Activated T-cell treated with anti-CD3 and anti-CD28 coated beads for 24 hours (primary cell): ENCODE data around the gene PLEKHA7.

Experiments
- DNase-seq: peaks from one replicate; pipeline ENCODE4 v3.0.0-alpha.2; 2020; ENCODE audit warnings: low read depth

Gene PLEKHA7

DNA sequence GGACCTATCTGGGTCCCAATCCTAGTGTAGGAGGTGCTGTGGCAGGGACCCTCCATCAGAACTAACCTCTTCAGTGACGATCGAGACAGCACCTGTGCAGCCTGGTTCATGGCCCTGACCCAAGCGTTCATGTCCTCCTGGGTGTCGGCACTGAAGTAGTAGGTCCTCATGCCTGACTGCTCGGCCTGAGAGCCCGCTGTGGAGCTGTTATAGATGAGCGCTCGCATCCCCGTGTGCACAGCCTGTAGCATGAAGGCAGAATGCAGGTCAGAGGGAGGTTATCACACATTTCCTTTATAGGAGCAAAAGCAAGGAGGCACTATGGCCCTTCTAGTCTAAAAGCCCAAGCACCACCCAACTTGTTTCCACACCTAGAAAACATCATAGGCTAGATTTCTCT lies 172.7 kb downstream of the PLEKHA7 start:
- no peak for DNase-seq

DNA sequence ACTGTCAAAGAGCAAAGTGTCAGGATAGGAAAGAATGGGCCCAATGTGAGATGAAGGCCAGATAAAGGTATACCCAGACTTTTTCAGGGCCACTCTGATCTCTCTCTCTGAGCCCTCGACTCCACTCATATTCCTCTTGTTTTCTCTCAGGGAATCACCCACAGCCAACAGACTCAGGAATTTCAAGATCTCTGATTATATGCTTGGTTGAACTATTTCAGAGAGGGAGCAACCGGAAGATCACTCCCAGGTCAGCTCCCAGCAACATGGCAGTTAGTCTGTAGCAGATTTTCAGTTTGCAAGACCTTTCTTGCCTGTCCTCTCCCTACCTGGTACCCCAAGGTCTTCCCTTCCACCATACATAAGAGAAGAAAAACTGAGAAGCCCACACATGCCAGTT lies 173.3 kb downstream of the PLEKHA7 start:
- DNase-seq: no peak

DNA sequence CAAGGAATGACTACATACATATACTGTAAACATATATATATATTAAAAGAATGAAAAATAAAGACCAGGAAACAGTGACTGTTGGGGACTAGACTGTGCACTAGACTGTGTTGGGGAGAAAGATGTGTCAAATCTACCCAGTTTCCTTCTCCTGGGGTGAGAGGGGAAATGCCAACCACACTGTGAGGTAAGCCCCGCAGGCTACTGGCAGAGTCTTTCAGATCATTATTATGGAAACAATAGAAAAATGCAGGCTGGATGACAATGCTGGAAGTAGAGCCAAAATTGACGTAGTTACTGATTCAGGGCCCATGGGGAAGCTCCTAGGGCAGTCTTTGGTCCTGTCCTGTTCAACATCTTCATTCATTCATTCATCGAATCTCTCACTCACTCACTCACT lies 174.4 kb downstream of the PLEKHA7 start:
- no peak for DNase-seq

DNA sequence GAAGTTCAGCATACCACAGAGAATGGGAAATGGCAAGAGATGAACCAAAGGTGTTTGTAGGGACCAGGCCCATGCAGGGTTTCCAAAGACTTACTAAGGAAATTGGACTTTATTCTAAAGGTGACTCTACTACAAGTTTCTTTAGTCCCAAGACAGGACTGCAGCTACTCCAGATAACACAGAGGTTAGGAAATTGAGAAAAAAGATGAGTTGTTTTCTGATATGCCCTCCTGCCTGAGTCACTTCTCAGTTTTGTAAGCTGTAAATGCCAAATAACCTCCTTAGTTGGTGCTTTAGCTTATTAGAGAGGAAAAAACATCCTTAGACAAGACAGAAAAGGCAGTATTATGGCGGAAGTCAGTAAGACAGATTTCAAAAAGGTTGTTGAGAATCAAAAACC lies 179.8 kb downstream of the PLEKHA7 start:
- no peak for DNase-seq

DNA sequence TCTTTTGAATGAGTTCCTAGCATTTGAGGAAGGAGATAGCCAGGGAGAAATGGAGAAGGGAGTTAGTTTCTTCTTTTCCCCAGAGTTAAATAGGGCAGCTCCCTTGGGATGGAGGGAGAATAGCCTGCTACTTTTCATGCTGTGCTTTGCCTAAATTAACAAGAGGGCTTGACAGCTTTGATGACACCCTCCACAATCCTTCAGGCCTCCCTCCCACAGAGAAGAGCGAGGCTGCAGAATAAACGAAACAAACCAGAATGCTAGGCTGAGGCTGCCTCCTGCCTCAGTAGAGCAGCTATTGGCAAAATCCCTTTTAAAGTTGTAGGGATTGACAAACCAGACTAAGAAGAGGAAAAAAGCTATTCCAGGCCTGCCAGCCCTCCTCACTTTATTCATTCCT lies 181.2 kb downstream of the PLEKHA7 start:
- no peak for DNase-seq

DNA sequence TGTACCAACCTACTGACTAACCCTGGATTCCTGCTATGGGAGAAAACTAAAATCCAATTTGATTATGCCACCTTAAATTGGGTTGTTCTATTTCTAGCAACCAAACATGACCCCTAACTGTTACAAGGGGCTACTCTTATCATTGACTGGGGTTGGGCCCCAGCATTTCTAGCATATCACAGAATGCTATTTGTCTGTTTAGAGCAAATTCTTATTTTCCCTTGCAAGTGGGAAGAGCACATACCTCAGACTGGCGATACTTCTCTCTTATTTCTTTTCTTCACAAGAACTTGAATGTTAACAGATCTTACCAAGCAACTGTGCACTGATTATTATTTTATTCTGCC lies 182.0 kb downstream of the PLEKHA7 start:
- DNase-seq: no peak

DNA sequence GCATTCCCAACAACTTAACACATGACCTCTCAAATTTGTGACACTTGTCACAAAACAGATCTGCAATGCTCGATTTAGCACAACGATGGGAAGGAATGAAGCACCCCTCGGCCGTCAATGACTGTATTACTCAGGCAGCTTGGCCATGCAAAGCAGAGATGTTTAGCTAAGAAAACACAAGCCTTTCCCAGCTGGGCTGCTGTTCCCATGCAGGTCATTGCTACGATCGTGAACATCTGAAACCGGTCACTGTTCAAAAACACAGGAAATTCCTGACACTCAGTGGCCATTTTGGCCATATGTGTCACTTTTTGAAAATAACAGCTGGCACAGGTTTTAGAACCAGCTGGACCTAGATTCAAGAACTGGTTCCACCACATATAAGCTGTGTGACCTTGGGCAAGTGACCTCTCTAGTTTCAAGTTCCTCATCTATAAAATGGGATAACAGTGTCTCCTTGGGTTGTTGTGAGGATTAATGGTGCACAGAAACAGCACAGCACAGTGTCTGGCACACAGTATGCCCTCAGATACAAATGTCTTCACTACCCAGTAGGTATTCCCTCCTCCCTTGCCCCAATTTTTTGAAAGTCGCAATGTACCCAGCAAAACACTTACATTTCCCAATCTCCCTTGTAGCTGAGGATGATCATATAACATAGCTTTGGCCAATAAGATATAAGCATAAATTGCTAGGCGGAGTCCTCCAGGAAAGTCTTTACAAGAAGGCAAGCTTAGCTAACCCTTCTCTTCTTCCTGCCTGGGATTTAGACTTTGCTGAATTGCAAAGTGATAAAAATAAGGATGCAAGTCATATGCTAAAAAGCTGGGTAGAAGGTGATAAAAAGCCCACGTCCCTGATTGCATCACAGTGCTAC lies 182.7 kb downstream of the PLEKHA7 start:
- no peak for DNase-seq

DNA sequence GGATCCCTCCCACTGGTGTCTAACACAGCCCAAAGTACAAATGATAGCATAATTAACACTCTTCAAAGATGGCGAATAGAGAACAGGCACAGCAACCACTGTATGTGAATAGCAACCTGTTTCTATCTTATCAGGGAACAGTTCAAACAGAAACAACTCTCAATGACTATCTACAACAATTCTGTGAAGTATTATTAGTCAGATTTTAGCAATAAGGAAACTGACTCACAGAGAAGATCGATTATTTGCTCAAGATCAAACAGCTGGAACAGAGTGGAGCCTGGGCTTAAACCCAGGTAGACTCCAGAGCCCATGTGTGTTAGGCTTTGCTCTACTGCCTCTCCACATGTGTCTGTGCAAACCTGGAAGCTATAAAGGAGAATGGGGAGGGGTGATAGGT lies 187.1 kb downstream of the PLEKHA7 start:
- DNase-seq: no peak

DNA sequence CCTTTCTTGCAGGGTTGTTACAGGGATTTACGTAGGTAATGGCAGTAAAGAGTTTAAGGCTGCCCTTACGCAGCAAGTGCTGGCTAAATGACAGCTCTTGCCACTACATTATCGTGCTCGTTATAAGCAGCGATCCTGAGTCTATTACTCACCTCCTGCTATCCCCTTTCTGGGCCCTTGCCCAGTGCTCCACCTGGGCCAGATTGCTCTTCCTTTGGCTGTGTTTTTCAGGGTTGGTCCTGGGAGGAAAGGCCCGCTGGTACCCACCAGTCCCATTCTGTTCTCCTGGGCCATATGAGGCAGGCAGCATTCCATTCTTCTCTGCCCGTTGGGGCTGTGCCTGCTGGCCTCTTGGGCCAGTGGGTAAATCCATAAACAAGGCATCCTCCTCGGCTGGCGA lies 188.2 kb downstream of the PLEKHA7 start:
- DNase-seq: no peak

DNA sequence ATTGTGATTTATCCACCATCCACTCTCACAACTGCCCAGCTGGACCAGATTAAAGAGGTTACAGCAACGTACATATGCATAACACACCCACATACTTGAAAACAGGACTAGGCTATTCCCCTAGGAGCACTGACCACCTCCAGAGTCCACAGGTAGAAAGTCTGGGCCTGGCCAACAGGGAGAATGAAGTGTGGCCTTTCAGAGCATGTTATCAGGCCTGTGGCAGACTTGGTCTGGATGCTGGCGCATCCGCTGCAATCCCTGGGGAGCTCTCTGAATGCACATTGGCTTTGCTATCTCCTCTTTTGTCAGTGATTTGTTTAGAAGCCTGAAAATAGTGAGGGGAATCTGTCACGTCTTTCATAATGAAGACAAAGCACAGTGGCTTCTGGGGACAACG lies 189.1 kb downstream of the PLEKHA7 start:
- DNase-seq: no peak

DNA sequence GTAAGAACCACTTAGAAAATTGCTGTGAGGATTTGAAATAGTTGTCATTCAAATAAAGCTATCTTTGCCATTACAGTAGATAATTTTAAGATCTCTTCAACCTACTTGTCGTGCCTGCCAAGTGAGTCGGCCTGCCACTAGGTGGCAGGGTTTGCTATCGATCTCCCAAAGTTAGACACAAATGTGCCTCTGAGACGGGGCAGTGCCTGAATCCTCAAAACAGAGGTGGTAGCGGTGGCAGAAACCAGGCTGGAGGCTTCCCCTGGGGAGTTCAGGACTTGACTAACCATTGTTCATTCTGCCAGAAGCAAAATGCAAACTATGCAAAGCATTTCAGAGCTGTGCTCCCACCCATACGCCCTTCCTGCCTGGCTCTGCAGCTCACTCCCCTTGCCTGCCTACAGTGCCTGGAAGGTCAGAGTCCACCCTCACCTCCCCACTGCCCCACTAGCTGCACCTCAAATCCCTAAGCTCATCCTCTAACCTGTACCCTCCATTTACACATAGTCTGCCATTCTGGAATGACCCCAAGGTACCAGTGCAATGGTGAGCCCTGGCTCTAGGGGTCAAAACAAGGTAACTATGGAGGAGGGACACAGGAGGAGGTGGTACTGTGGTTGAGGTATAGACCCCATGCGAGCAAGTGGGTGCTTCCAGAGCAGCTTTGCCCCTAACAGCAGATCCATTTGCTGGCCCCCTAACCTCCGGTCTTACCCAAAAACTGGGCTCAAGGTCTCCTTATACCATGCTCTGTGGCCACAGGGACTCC lies 193.7 kb downstream of the PLEKHA7 start:
- DNase-seq: peak; percentile 71

DNA sequence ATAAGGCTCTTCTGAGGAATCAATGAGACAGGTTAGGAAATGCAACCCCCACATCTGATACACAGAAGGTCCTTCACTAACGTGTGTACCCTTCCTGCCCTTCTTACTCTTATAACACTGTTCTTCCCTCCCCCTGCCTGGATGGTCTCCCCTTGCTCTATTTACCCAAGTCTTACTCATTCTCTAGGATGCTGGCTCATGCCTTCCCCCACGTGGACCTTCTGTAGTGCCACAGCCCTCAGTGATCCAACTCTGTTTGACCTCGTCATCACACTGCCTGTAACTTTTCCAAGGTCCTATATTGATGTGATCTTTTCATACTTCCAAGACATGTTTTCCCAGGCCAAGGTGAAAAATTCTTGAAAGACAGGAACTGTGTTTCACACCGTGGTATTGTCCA lies 195.9 kb downstream of the PLEKHA7 start:
- DNase-seq: no peak

DNA sequence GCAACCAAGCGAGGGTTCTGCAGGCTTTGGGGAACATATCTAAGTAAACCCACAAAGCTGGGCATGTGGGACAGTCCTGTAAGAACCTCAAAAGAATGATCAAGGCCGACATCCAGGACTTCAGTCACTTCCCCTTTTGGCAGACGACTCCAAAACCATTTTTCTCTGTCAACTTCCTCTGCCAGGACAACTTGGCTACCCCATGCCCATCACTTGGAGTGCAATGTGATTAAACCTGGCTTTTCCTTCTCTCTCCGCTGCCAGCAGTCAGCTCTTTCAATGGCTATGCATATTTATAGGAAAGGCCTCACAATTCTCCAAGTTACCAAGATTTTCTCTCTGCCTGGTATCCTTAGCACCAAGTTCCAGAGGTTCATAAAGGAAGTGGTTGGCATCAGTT lies 196.9 kb downstream of the PLEKHA7 start:
- no peak for DNase-seq

DNA sequence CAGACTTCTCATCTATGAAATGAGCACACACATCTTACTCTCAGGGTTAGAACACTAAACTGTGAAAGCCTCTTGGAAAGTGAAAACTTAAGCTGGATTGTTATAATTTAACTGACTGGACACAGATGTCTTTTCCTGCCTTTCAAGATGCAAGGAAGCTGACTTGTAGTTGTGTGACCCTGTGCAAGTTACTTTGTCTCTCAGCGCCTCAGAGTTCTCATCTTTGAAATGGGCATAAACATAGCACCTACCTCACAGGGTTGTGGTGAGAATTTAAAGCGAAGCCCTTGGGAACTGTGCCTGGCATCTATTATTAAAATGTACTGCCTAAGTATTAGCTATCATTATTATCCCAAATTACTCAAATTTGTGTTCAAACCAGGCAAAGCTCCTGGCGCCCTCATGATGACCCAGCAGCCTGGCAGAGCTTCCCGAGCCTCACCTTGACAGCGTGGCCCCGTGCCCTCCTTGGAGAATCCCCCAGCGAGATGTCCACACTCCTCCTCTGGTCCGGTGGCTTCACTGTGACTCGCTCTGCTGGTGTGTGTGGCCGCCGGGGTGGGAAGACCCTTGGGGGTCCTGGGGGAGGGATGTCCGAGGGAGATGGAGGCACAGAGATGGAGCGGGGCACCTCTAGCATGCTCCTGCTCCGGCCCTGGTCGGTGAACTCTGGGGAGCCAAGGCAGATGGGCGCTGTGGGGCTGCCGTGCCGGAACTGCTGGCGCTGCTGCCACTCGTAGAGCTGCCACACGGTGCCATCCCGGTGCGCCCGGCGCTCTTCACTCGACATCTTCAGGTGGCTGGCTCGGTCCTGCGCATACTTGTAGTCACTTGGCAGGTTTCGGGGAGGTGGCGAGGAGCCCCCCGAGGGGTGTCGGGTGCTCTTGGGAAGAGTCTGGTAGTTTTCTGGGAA lies 197.6 kb downstream of the PLEKHA7 start:
- no peak for DNase-seq

DNA sequence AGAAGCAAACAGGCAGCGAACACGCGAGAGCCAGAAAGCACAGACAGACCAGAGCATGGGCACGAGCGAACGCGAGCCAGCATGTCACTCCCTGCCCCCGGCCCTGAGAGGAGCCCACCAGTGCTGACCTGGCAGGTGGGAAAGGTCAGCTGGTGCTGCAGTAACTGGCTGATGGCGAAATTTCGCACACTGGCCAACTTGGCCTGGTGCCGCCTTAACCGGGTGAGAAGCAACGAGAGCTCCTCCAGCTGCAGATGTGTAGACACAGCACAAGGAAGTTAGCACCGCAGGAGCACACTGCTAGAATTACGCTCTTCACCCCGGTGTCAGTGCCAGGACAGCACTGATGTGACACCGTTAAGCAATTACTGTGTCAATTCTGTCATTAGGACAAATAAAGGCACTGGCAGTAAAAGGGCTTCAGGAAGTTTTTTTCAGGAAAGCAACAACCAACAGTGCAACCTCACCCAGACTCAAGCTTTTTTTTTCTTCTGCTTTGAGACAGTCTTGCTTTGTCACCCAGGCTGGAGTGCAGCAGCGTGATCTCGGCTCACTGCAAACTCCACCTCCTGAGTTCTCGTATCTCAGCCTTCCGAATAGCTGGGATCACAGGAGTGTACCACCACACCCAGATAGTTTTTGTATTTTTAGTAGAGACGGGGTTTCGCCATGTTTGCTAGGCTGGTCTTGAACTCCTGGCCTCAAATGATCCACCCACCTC lies 199.0 kb downstream of the PLEKHA7 start:
- no peak for DNase-seq

DNA sequence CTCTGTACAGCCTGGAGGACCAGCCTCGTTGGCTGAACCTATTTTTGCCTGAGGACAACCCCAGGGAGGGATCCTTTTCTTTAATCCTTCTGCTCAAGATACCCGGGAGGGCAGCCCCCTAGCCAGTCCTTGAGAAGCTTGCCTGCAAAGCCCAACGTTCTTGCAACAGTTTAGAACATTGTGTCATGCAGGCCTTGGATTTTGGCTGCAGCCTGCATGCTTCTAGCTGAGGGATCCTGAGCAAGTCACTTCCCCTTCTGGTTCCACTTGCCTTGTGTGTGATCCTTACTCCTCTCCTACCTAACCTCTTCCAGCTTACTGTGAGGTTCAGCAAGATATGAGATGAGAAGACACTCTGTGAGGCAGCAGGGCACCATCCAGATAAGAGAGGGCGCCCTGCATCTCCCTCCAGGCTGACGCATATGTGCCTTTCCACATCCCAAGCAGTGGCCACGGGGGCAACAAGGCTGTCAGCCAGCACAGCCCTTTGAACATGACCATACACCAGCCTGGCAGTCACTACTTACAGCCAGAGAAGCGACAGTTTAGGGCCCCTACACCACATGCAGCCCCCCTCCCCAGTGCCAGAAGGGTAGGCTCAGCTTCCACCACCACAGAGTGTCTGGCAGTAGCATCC lies 199.7 kb downstream of the PLEKHA7 start:
- DNase-seq: no peak

DNA sequence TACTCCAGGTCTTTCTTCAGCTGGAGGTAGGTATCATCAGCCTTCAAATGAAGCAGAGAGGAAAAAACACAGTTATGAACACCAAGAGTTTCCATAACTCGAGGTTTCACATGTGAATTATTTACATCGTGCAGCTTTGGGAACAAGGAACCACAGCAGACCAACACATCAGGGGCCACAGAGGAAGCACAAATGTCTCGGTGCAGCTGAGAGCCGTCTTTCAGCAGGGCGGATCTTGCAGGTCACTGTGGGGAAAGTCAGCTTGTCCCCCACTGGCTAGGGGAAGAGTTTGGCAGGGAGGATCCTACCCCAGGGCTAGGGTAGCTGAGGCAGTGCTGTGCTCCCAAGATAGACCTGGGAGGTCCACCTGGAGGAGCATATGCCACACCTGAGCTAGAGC lies 201.1 kb downstream of the PLEKHA7 start:
- no peak for DNase-seq

DNA sequence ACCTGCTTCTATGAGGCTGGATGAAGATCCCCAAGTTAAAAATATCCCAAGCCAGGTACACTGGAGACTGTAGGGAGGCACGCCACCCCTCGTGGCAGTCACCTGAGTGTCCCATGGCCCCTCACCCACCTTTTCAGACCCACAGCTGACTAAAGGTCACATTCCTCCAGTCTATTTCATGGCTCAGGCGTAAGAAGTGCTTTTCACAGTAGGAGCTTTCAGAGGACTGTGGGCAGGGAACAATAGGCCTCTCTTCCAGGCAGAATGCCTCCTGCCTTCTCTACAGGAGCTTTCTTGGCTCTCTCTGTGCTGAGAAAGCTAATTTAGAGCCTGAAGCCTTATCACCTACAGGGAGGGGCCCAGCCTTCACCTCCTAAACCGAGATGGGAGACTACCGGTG lies 201.9 kb downstream of the PLEKHA7 start:
- no peak for DNase-seq

DNA sequence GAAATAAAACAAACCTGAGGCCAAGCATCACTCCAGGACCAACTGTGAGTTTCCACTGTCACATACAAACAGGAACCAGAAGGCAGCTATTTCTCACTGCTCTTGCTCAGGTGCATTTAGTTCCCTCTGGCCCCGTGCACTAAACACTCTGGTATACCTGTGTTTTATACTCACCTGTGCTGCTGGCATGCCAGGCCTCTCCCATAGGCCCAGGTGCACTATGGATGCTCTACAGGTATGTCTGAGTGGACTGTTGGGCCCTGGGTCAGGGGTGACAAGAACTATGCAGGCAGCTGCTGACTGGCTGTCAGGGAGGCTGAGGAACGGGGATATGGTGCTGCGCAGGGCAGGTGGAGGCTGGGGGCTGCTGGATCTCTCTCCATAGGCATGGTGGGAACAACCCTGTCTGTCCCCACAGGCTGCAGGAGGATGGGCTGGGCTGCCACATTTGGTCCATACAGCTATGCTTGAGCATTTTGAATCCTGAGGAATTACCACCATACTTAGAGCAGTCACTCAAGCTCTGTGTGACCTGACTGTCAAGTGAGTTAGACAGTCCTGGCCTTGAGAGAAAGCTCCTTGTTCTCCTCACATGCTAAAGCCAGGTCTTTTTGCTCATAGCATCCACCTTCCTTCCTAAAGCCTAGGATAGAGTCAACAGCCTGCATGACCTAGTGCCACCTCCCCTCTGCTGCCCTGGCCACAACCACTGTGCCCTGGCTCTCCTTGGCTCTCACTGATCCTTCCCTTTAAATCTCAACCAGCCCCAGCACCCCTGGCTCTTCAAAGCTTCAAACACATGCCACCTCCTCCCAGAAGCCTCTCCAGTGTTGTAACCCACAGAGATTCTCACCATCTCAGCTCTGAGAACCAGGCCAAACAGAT lies 202.8 kb downstream of the PLEKHA7 start:
- no peak for DNase-seq
